Neuronal stem cell (in vitro differentiated cells): Measurements from ENCODE around the gene FOXL1.

Experiments used
- DNase-seq: peaks from one replicate; pipeline ENCODE4 v3.0.0-alpha.2; 2013; ENCODE audit warnings: low spot score
- H2AFZ ChIP-seq: one replicate; pipeline ENCODE4 v1.6.1; 2013; ENCODE audit warnings: mild to moderate bottlenecking, low read length, inconsistent platforms
- H2AK5ac ChIP-seq: 2 replicates; pipeline ENCODE4 v1.6.1; 2013; ENCODE audit warnings: low read depth, mild to moderate bottlenecking, inconsistent platforms, low read length, moderate library complexity, mixed read lengths
- H2BK120ac ChIP-seq: 2 replicates; pipeline ENCODE4 v1.6.1; 2013; ENCODE audit warnings: low read depth, mild to moderate bottlenecking, inconsistent platforms, low read length, moderate library complexity, mixed read lengths
- H2BK12ac ChIP-seq: one replicate; pipeline ENCODE4 v1.6.1; 2013; ENCODE audit warnings: low read length, inconsistent platforms
- H2BK15ac ChIP-seq: 2 replicates; pipeline ENCODE4 v1.6.1; 2013; ENCODE audit warnings: mild to moderate bottlenecking, low read length, inconsistent platforms, mixed read lengths
- H2BK5ac ChIP-seq: one replicate; pipeline ENCODE4 v1.6.1; 2013; ENCODE audit warnings: inconsistent platforms, mild to moderate bottlenecking, low read length, moderate library complexity
- H3K14ac ChIP-seq: one replicate; pipeline ENCODE4 v1.6.1; 2013; ENCODE audit warnings: low read length, inconsistent platforms
- H3K18ac ChIP-seq: 2 replicates; pipeline ENCODE4 v1.6.1; 2013; ENCODE audit warnings: low read length, inconsistent platforms
- H3K23ac ChIP-seq: 2 replicates; pipeline ENCODE4 v1.6.1; 2013; ENCODE audit warnings: low read depth, mild to moderate bottlenecking, mixed read lengths, low read length, inconsistent platforms; ENCODE audit not compliant: poor library complexity
- H3K27ac ChIP-seq: replicated peaks from 3 replicates; pipeline ENCODE4 v1.5.1; 2013; ENCODE audit warnings: low read length, inconsistent platforms
- H3K27me3 ChIP-seq, 3 experiments: 2 replicates each; pipeline ENCODE4 v1.6.1; 2013; ENCODE audit warnings: low read length in 3 of 3, mild to moderate bottlenecking in 2 of 3, inconsistent platforms in 1 of 3, low read depth in 1 of 3, mixed read lengths in 1 of 3, moderate library complexity in 1 of 3; ENCODE audit not compliant: control insufficient read depth in 3 of 3, insufficient read depth in 3 of 3
- H3K36me3 ChIP-seq, 2 donors: replicated peaks in 1 of 2; 2 replicates each; pipeline ENCODE4 v1.6.1; 2013; ENCODE audit warnings: low read length in 2 of 2; ENCODE audit not compliant: control insufficient read depth in 2 of 2, insufficient read depth in 2 of 2
- H3K4ac ChIP-seq: 2 replicates; pipeline ENCODE4 v1.6.1; 2013; ENCODE audit warnings: inconsistent platforms, mild to moderate bottlenecking, low read length, moderate library complexity
- H3K4me1 ChIP-seq, 2 donors: 1 replicate in 1 of 2; 2 replicates in 1 of 2; pipeline ENCODE4 v1.6.1; 2013; ENCODE audit warnings: low read length in 2 of 2, low read depth in 1 of 2; ENCODE audit not compliant: control insufficient read depth in 2 of 2, insufficient read depth in 1 of 2
- H3K4me2 ChIP-seq: one replicate; pipeline ENCODE4 v1.6.1; 2013; ENCODE audit warnings: mild to moderate bottlenecking, low read length, inconsistent platforms; ENCODE audit not compliant: insufficient read depth, poor library complexity, severe bottlenecking
- H3K4me3 ChIP-seq, 2 donors: 2 replicates each; pipeline ENCODE4 v1.5.1; 2013; ENCODE audit warnings: low read length in 2 of 2, mild to moderate bottlenecking in 2 of 2, inconsistent platforms in 1 of 2, moderate library complexity in 1 of 2
- H3K79me1 ChIP-seq: one replicate; pipeline ENCODE4 v1.6.1; 2013; ENCODE audit warnings: low read depth, mild to moderate bottlenecking, inconsistent platforms, low read length, moderate library complexity
- H3K9ac ChIP-seq: one replicate; pipeline ENCODE4 v1.6.1; 2013; ENCODE audit warnings: mild to moderate bottlenecking, low read depth, low read length, inconsistent platforms; ENCODE audit not compliant: poor library complexity
- H3K9me3 ChIP-seq, 2 donors: replicated peaks in 1 of 2; 2 replicates each; pipeline versions ENCODE3 to v1.6.1; 2013; ENCODE audit warnings: low read length in 2 of 2, mild to moderate bottlenecking in 2 of 2, inconsistent platforms in 1 of 2, low read depth in 1 of 2, mixed read lengths in 1 of 2, moderate library complexity in 1 of 2; ENCODE audit not compliant: control insufficient read depth in 2 of 2, insufficient read depth in 1 of 2
- H4K8ac ChIP-seq: one replicate; pipeline ENCODE4 v1.6.1; 2013; ENCODE audit warnings: low read depth, mild to moderate bottlenecking, inconsistent platforms, low read length, moderate library complexity
- H4K91ac ChIP-seq: one replicate; pipeline ENCODE4 v1.6.1; 2013; ENCODE audit warnings: low read length, low read depth, mild to moderate bottlenecking, inconsistent platforms; ENCODE audit not compliant: poor library complexity
- WGBS, 2 donors: extraction: QIAGEN DNeasy Blood & Tissue Kit; methylation state at CpG; one replicate each; pipeline ENCODE4 v1.1.7; 2013; ENCODE audit warnings: missing lambda C conversion rate in 2 of 2, mixed read lengths in 1 of 2; ENCODE audit not compliant: insufficient read length in 2 of 2, insufficient replicate concordance in 1 of 2; ENCODE audit errors: extremely low coverage in 2 of 2; 5-methylcytosine and 5-hydroxymethylcytosine counted together

Gene FOXL1

GRCh38 chr16:86618431-86619238 is 40.3 kb downstream of the FOXL1 start:
- Histone ChIP-seq H3K14ac (no peak overlapping the region), H3K79me1 (no peaks in the 10 kb centered on the region), H2BK5ac (no peak overlapping the region), H4K91ac (no peak overlapping the region), H3K9ac (no peak overlapping the region), H3K4me2 (no peak overlapping the region), H4K8ac (no peak overlapping the region), H3K4me3 (peak overlapping the region in 1 of 2 donors; percentile 26), H3K18ac (no peak overlapping the region), H2BK120ac (no peak overlapping the region), H3K36me3 (no peaks in the 10 kb centered on the region), H3K23ac (no peak overlapping the region), H3K27me3 (peaks cover 0 to 10% (median 0%) of the 10 kb centered on the region in 3 experiments), H3K4me1 (no peaks in the 10 kb centered on the region), H3K4ac (no peak overlapping the region), H2BK12ac (no peak overlapping the region), H3K27ac (no peak overlapping the region), H2BK15ac (no peak overlapping the region), H2AK5ac (no peak overlapping the region), H2AFZ (no peak overlapping the region), H3K9me3 (no peaks in the 10 kb centered on the region)
- DNase-seq = no peak
- WGBS, 2 donors = no CpG with 5 or more reads among the region's 16 CpGs

GRCh38 chr16:86619239-86619794 is 41.0 kb downstream of the FOXL1 start:
- no CpG with 5 or more reads among the region's 23 CpGs for WGBS, 2 donors
- Histone ChIP-seq H3K4me2 (no peak overlapping the region), H3K14ac (no peak overlapping the region)

GRCh38 chr16:86620184-86620583 is 41.8 kb downstream of the FOXL1 start:
- Histone ChIP-seq H3K9ac (no peak overlapping the region), H2AFZ (no peak overlapping the region), H3K79me1 (no peaks in the 10 kb centered on the region), H3K4me3 (no peak overlapping the region), H3K36me3 (no peaks in the 10 kb centered on the region), H2BK5ac (no peak overlapping the region), H3K4me1 (no peaks in the 10 kb centered on the region), H2BK120ac (no peak overlapping the region), H3K27me3 (peaks cover 0 to 5% (median 0%) of the 10 kb centered on the region in 3 experiments), H3K14ac (no peak overlapping the region), H4K8ac (no peak overlapping the region), H2AK5ac (no peak overlapping the region), H3K23ac (no peak overlapping the region), H2BK15ac (no peak overlapping the region), H4K91ac (no peak overlapping the region), H3K27ac (no peak overlapping the region), H3K4ac (no peak overlapping the region), H3K4me2 (no peak overlapping the region), H2BK12ac (no peak overlapping the region), H3K9me3 (no peaks in the 10 kb centered on the region), H3K18ac (no peak overlapping the region)
- no CpG with 5 or more reads among the region's 1 CpG for WGBS, 2 donors
- DNase-seq = no peak

More at GRCh38 chr16:86619239-86619794, 41.0 kb downstream of the FOXL1 start:
- no peaks in the 10 kb centered on the region for H3K4me1 ChIP-seq
- H4K91ac ChIP-seq = no peak overlapping the region
- no peak overlapping the region for H3K18ac ChIP-seq
- no peak overlapping the region for H2AK5ac ChIP-seq
- no peak overlapping the region for H2AFZ ChIP-seq
- no peak overlapping the region for H4K8ac ChIP-seq
- no peak for DNase-seq
- H2BK12ac ChIP-seq = no peak overlapping the region
- no peak overlapping the region for H3K4ac ChIP-seq
- H2BK15ac ChIP-seq = no peak overlapping the region
- H3K9ac ChIP-seq = no peak overlapping the region
- H3K9me3 ChIP-seq = no peaks in the 10 kb centered on the region
- peaks cover 0 to 10% (median 0%) of the 10 kb centered on the region in 3 experiments for H3K27me3 ChIP-seq
- H3K79me1 ChIP-seq = no peaks in the 10 kb centered on the region
- H3K27ac ChIP-seq = no peak overlapping the region
- H3K4me3 ChIP-seq = no peak overlapping the region
- no peak overlapping the region for H3K23ac ChIP-seq
- no peak overlapping the region for H2BK5ac ChIP-seq
- H2BK120ac ChIP-seq = no peak overlapping the region
- no peaks in the 10 kb centered on the region for H3K36me3 ChIP-seq

- no peak overlapping the region for H3K4me3 ChIP-seq
- no peak overlapping the region for H3K9ac ChIP-seq
- H2BK12ac ChIP-seq = no peak overlapping the region
- H3K27ac ChIP-seq = no peak overlapping the region
- H3K23ac ChIP-seq = no peak overlapping the region
- H3K4me2 ChIP-seq = no peak overlapping the region
- no peak overlapping the region for H2BK15ac ChIP-seq
- no peak overlapping the region for H3K4ac ChIP-seq
- peaks cover 0 to 3% (median 0%) of the 10 kb centered on the region in 3 experiments for H3K27me3 ChIP-seq
- H2BK5ac ChIP-seq = no peak overlapping the region
- no peaks in the 10 kb centered on the region for H3K4me1 ChIP-seq
- no peak for DNase-seq
- no peaks in the 10 kb centered on the region for H3K9me3 ChIP-seq
- H3K79me1 ChIP-seq = no peaks in the 10 kb centered on the region
- no peak overlapping the region for H3K14ac ChIP-seq
- H2AFZ ChIP-seq = no peak overlapping the region
- H3K36me3 ChIP-seq = no peaks in the 10 kb centered on the region
- no peak overlapping the region for H4K91ac ChIP-seq
- whole genome bisulfite sequencing, 2 donors = no CpG with 5 or more reads among the region's 10 CpGs
- no peak overlapping the region for H2BK120ac ChIP-seq
- H3K18ac ChIP-seq = peak overlapping the region; percentile 27
- H4K8ac ChIP-seq = no peak overlapping the region
- peak overlapping the region; percentile 56 for H2AK5ac ChIP-seq
Measured at GRCh38 chr16:86621966-86622365, 43.6 kb downstream of the FOXL1 start.
